Ishikawa (cell line): ENCODE results near the gene ZNF420.

Experiments used
- CEBPB ChIP-seq: IDR thresholded peaks from 2 replicates; pipeline ENCODE4 v1.6.1; 2012
- CREB1 ChIP-seq: IDR thresholded peaks from 2 replicates; pipeline ENCODE4 v1.6.1; 2012; ENCODE audit warnings: low read depth
- EGR1 ChIP-seq: IDR thresholded peaks from 2 replicates; pipeline ENCODE4 v1.6.1; 2012
- EP300 ChIP-seq: IDR thresholded peaks from 2 replicates; pipeline ENCODE4 v1.6.1; 2012; ENCODE audit warnings: borderline replicate concordance
- FOXM1 ChIP-seq: IDR thresholded peaks from 2 replicates; pipeline ENCODE4 v1.6.1; 2012; ENCODE audit warnings: low read depth, borderline replicate concordance
- MAX ChIP-seq: IDR thresholded peaks from 2 replicates; pipeline ENCODE4 v1.6.1; 2012
- NFIC ChIP-seq: IDR thresholded peaks from 2 replicates; pipeline ENCODE4 v1.6.1; 2012
- RAD21 ChIP-seq: IDR thresholded peaks from 2 replicates; pipeline ENCODE4 v1.6.1; 2012; ENCODE audit warnings: low read depth
- REST ChIP-seq: IDR thresholded peaks from 2 replicates; pipeline ENCODE4 v1.6.1; 2012; ENCODE audit warnings: low read depth, mild to moderate bottlenecking
- TAF1 ChIP-seq: IDR thresholded peaks from 2 replicates; pipeline ENCODE4 v1.6.1; 2012; ENCODE audit warnings: low read depth, mild to moderate bottlenecking
- TCF12 ChIP-seq: IDR thresholded peaks from 2 replicates; pipeline ENCODE4 v1.6.1; 2012; ENCODE audit warnings: low read depth
- TEAD4 ChIP-seq: IDR thresholded peaks from 2 replicates; pipeline ENCODE4 v1.6.1; 2012
- USF1 ChIP-seq: IDR thresholded peaks from 2 replicates; pipeline ENCODE4 v1.6.1; 2012
- YY1 ChIP-seq: IDR thresholded peaks from 2 replicates; pipeline ENCODE4 v1.6.1; 2012; ENCODE audit warnings: low read depth
- ZBTB7A ChIP-seq: IDR thresholded peaks from 2 replicates; pipeline ENCODE4 v1.6.1; 2012; ENCODE audit warnings: low read depth

Gene ZNF420

GRCh38 chr19:37059142-37059541 lies 19.1 kb upstream of the ZNF420 start:
- TF ChIP-seq FOXM1, result no peak
- TF ChIP-seq EGR1, result no peak
- no peak for TF ChIP-seq CEBPB
- no peak for TF ChIP-seq REST
- TF ChIP-seq MAX, result no peak
- TF ChIP-seq RAD21, result no peak
- TF ChIP-seq YY1, result no peak
- TF ChIP-seq ZBTB7A, result no peak
- no peak for TF ChIP-seq CREB1
- TF ChIP-seq EP300, result no peak
- no peak for TF ChIP-seq TEAD4
- no peak for TF ChIP-seq USF1

GRCh38 chr19:37074111-37074510 lies 4.1 kb upstream of the ZNF420 start:
- TF ChIP-seq MAX (no peak), REST (no peak), EGR1 (no peak), ZBTB7A (no peak), YY1 (no peak), TEAD4 (no peak), RAD21 (no peak), EP300 (no peak), TCF12 (no peak), CREB1 (no peak), CEBPB (no peak), FOXM1 (no peak), NFIC (no peak)

- TF ChIP-seq EGR1 (no peak), TCF12 (no peak), MAX (no peak), CEBPB (no peak), NFIC (no peak), FOXM1 (no peak)
These were observed 3.3 kb upstream of the ZNF420 start for GRCh38 chr19:37074819-37075362.

GRCh38 chr19:37077501-37077933 lies 716 bp upstream of the ZNF420 start:
- no peak for TF ChIP-seq TCF12
- TF ChIP-seq YY1, result no peak
- 0 out of 2 replicates have a peak, but pooled peaks have one; percentile 3 for TF ChIP-seq TAF1
- TF ChIP-seq CEBPB, result no peak

- no peak for TF ChIP-seq RAD21
- no peak for TF ChIP-seq TEAD4
- no peak for TF ChIP-seq REST
- no peak for TF ChIP-seq NFIC
- TF ChIP-seq EGR1, result no peak
- no peak for TF ChIP-seq TAF1
- no peak for TF ChIP-seq MAX
- TF ChIP-seq YY1, result no peak
- no peak for TF ChIP-seq CEBPB
- TF ChIP-seq TCF12, result no peak
- no peak for TF ChIP-seq ZBTB7A
- TF ChIP-seq CREB1, result no peak
- no peak for TF ChIP-seq USF1
- TF ChIP-seq EP300, result no peak
- no peak for TF ChIP-seq FOXM1
These were observed 442 bp downstream of the ZNF420 start for GRCh38 chr19:37078717-37079032.
